Hindlimb muscle (tissue), 1 donor: ENCODE data around the gene DOK1. TPM values are rescaled to one million over a fixed set of nuclear protein-coding genes. Genes with fewer than 3 reads are reported as not detected.
"Not testable (repeated sequence)": the region's sequence is repeated elsewhere in the genome, so short reads cannot be mapped to it uniquely, and the experiment has no call there.

Source experiments
- DNase-seq: peaks from one replicate; pipeline ENCODE4 v3.0.0-alpha.2; 2013
- polyA plus RNA-seq: library from polyadenylated mRNA; unstranded; fragments of 120-200 nt; gene quantifications from one replicate; pipeline ENCODE4 v1.2.1, GENCODE V29; 2013; ENCODE audit not compliant: insufficient read length

The DOK1 gene
- polyA plus RNA-seq, 1 donor: 6.9 TPM

GRCh38 chr2:74548900-74549826 lies 5.4 kb upstream of the DOK1 start:
- peak; percentile 77 for DNase-seq

- DNase-seq: no peak
Measured at GRCh38 chr2:74550231-74550630, 4.3 kb upstream of the DOK1 start.

GRCh38 chr2:74551530-74551929 lies 3.0 kb upstream of the DOK1 start:
- DNase-seq: no peak

GRCh38 chr2:74551942-74552913 lies 2.3 kb upstream of the DOK1 start:
- DNase-seq: no peak

- no peak for DNase-seq
Measured at GRCh38 chr2:74552914-74553811, 1.4 kb upstream of the DOK1 start.

GRCh38 chr2:74554820-74555531 lies 456 bp downstream of the DOK1 start:
- DNase-seq: no peak

- no peak for DNase-seq
Measured at GRCh38 chr2:74555610-74556103, 1.1 kb downstream of the DOK1 start.

- no peak for DNase-seq
Measured at GRCh38 chr2:74556159-74556558, 1.6 kb downstream of the DOK1 start.

- DNase-seq: no peak
Measured at GRCh38 chr2:74556831-74557370, 2.4 kb downstream of the DOK1 start.

GRCh38 chr2:74558284-74559230 lies 4.0 kb downstream of the DOK1 start:
- no peak for DNase-seq

- DNase-seq: no peak
Measured at GRCh38 chr2:74559912-74560311, 5.4 kb downstream of the DOK1 start.

- DNase-seq: no peak
Measured at GRCh38 chr2:74560591-74560990, 6.1 kb downstream of the DOK1 start.

- not testable (repeated sequence) for DNase-seq
Measured at GRCh38 chr2:74561022-74561421, 6.5 kb downstream of the DOK1 start.

GRCh38 chr2:74562126-74562775 lies 7.7 kb downstream of the DOK1 start:
- DNase-seq: no peak

- DNase-seq: no peak
Measured at GRCh38 chr2:74564222-74564621, 9.7 kb downstream of the DOK1 start.

GRCh38 chr2:74566076-74566753 lies 11.7 kb downstream of the DOK1 start:
- no peak for DNase-seq

GRCh38 chr2:74566754-74567085 lies 12.2 kb downstream of the DOK1 start:
- no peak for DNase-seq

- no peak for DNase-seq
Measured at GRCh38 chr2:74567881-74568280, 13.4 kb downstream of the DOK1 start.

- no peak for DNase-seq
Measured at GRCh38 chr2:74569686-74570085, 15.2 kb downstream of the DOK1 start.
